HG03439 (cell line): Measurements from ENCODE around the gene TPM3.
"Not testable (repeated sequence)": the region's sequence is repeated elsewhere in the genome, so short reads cannot be mapped to it uniquely, and the experiment has no call there.

Source experiments
- ATAC-seq: cut with Tn5 transposase; IDR thresholded peaks from one replicate; pipeline ENCODE4 v1.9.1; 2021; ENCODE audit warnings: mild to moderate bottlenecking, moderate library complexity; ENCODE audit not compliant: unreplicated experiment

TPM3 gene

GRCh38 chr1:154191990-154192461, at the start of gene TPM3:
Gene TPM3, minus strand, starts transcription at chr1:154192100. Its CDS starts 82 bp downstream, at chr1:154192018.
- ATAC-seq: no peak

- ATAC-seq: no peak
Observed at GRCh38 chr1:154240294-154240833, 48.5 kb upstream of the TPM3 start.

DNA sequence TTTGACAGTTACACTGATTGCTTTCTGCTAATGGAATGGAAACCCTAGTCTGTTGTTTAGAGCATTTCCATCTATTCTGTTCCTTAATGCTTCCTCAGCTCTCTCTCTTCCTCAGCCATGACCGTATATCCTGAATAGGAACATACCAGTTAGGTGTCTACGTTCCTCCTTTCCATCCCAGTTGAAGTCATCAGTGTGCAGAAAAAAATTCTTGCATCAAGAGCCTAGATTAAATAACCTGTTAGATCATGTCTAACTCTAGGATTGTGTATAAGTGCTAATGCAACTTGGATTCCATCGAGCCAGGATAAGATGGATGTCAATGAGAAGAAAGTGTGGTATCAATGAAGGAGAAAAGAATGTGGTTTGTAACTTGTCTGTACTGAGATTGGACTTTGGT, 47.6 kb upstream of the TPM3 start:
- no peak for ATAC-seq

DNA sequence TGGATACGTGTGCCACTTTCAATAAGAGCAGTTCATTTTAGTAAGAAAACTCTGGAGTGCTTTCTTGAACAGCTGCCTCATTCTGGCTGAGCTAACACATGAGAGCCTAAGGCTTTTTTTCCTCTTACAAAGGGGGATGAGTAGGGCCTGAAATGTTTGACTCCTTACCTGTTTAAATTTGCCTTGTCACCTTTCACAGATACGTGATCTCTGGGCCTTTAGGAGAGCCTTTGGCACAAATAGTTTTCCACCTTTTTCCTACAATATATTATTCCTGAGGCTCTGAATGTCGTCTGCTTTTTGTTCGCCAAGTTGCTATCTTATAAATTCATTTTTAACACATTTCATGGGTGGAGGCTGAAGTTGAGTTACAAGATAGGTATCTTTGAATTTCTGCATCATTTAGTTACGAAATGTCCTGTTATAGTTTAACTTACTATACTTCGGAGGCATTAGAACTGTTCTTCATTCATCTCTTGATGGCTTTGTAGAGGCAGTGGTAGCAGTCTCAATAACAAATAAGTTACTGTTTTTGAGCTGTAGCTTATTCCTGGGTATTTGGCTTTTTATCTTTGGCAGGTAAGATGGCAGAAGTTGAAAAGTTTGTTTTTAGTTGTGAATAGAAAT, 46.1 kb upstream of the TPM3 start:
- ATAC-seq: no peak

- no peak for ATAC-seq
Observed at GRCh38 chr1:154237435-154237834, 45.5 kb upstream of the TPM3 start.

- no peak for ATAC-seq
Observed at GRCh38 chr1:154236855-154237254, 45.0 kb upstream of the TPM3 start.

DNA sequence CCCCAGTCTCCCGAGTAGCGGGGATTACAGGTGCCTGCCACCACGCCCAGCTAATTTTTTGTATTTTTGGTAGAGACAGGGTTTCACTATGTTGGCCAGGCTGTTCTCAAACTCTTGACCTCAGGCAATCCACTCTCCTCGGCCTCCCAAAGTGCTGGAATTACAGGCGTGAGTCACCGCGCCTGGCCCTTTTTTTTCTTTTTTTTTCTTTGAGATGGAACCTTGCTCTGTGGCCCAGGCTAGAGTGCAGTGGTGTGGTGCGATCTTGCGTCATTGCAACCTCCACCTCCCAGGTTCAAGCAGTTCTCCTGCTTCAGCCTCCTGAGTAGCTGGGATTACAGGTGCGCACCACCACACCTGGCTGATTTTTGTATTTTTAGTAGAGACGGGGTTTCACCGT, 41.2 kb upstream of the TPM3 start:
- not testable (repeated sequence) for ATAC-seq

DNA sequence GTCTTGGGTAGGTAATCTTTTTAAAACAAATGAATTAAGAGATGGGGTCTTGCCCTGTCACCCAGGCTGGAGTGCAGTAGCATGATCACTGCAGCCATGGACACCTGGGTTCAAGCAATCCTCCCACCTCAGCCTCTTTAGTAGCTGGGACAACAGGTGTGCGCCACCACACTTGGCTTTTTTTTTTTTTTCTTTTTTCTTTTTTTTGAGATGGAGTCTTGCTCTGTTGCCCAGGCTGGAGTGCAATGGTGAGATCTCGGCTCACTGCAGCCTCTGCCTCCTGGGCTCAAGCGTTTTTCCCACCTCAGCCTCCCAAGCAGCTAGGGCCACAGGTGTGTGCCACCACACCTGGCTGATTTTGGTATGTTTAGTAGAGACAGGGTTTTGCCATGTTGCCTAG, 39.2 kb upstream of the TPM3 start:
- not testable (repeated sequence) for ATAC-seq

- no peak for ATAC-seq
Observed at GRCh38 chr1:154225370-154225769, 33.5 kb upstream of the TPM3 start.

GRCh38 chr1:154223621-154224020, 31.7 kb upstream of the TPM3 start:
- ATAC-seq: no peak

DNA sequence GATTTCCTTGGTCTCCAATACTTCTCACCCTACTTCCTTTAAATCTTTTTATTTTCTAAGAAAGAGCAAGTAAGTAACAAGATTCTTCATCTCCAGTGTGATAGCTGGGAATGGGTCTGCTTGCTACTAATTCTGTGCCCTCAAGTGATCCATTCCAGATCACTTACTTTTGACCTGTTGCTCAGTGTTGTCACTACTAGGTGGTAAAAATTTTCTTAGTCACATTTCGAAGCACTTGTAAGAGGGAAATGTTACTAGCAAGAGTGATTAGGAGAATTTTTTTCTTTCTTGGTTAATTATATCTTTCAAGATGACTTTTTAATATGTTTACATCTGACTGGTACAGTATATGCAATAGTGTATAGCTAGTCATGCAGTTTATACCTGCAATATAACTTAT, 31.0 kb upstream of the TPM3 start:
- ATAC-seq: no peak

DNA sequence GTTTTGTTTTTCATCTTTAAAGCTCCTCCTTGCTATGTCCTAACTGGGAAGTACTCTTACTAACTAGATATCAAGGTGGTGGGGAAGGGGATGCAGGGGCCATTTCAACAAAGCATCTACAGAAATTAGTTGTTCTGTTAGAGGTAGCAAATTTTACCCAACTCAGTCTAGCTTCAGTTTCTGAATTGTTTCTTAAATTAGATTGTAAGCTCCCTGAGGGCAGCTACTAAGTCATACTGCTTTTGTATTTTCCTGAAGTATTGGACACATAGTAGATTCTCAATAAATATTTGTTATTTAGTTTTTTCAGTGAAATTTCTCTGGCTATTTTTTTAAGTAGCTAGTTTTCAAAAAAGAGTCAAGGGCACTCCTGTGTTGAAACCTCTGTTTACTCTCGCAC, 30.6 kb upstream of the TPM3 start:
- ATAC-seq: no peak

DNA sequence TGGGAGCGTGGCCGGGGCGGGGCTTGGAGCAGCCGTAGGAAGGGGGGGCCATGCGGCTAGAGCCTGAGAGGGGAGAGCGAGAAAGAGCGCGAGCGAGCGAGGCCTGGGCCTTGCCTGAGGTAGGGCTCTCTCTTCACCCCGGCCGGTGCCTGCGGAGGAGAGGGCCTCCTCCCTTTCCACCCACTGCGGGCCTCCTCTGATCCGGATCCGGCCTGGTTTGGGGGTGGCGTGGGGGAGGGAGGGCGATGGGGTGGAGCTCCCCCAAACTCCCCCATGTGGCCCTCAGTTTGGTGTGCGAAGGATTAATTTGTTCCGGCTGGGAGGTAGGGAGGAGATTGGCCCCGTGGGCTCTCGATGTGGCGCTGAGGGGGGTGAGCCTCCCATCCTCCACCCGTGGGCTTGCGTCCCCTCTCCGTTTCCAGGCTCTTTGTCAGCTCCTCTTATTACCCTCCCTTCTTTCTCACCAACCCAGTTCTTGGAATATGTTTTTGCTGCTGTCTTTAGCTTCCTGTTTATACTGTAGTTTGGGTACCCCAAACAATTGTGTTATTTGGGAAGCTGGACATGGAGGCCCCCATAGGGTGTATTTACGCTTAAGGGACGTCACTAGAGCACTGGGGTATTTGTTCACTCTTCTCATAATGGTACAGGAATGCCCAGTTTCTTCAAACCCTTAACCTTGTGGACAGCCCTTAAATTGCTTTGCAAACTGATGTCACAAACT, 29.5 kb upstream of the TPM3 start:
- peak; percentile 28 for ATAC-seq

DNA sequence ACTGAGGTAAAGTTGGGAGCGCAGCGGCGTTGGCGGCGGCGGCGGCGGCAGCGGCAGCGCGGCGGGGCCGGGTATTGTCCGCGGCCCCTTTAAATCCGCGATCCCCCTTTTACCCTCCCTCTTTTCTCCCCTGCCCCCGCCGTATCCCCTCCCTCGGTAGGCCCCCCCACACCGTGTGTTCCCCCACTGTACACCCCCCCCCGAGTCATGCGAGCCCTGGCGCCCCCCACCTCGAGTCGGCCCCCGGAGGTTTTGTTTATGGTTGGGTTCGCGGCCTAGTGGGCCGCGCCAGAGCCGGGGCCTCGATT, 29.0 kb upstream of the TPM3 start:
- no peak for ATAC-seq

- peak; percentile 88 for ATAC-seq
Observed at GRCh38 chr1:154220071-154220969, 28.4 kb upstream of the TPM3 start, which contains the start of gene UBAP2L. Gene UBAP2L, plus strand, starts transcription at chr1:154220955. Its CDS starts 4,169 bp downstream, at chr1:154225124.

GRCh38 chr1:154219541-154219940, 27.6 kb upstream of the TPM3 start:
- no peak for ATAC-seq

GRCh38 chr1:154218545-154218944, 26.6 kb upstream of the TPM3 start:
- ATAC-seq: no peak

- ATAC-seq: no peak
Observed at GRCh38 chr1:154213274-154213673, 21.4 kb upstream of the TPM3 start.

GRCh38 chr1:154212083-154212482, 20.2 kb upstream of the TPM3 start:
- ATAC-seq: no peak

- ATAC-seq: no peak
Observed at GRCh38 chr1:154208677-154209388, 16.9 kb upstream of the TPM3 start.

GRCh38 chr1:154207262-154207661, 15.4 kb upstream of the TPM3 start:
- ATAC-seq: no peak
